HG02763 (cell line): ENCODE measurements around the gene HAGHL.
"Not testable (repeated sequence)": the region's sequence is repeated elsewhere in the genome, so short reads cannot be mapped to it uniquely, and the experiment has no call there.

Experiments used
- ATAC-seq: cut with Tn5 transposase; IDR thresholded peaks from one replicate; pipeline ENCODE4 v1.9.1; 2021; ENCODE audit warnings: mild to moderate bottlenecking, moderate library complexity; ENCODE audit not compliant: unreplicated experiment

Gene HAGHL

GRCh38 chr16:706189-707061, 20.5 kb upstream of the HAGHL start:
- ATAC-seq, result no peak

DNA sequence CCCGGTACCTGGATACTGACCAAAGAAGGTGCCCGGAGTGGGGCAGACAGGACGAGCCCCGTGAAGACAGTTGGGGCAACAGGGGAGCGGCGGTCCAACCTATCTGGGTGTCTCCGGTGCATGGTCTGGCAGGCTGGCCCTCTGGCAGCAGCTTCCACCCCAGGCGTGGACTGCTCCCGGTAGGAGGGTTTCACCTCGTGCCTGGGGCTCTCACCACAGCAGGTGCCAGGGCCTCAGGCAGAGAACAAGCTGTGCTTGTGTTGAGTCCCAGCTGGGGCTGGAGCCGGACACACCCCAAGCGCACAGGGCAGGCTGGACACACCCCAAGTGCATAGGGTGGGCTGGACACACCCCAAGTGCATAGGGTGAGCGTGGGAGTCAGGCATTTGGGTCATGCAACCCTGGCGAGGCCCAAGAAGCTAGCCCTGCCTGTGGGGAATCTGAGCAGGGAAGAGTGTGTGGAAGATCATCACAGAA, 19.8 kb upstream of the HAGHL start:
- ATAC-seq, result no peak

GRCh38 chr16:708019-708418, 18.9 kb upstream of the HAGHL start:
- ATAC-seq, result no peak

- ATAC-seq, result no peak
Measured at GRCh38 chr16:708959-709358, 17.9 kb upstream of the HAGHL start.

- no peak for ATAC-seq
Measured at GRCh38 chr16:709566-710499, 17.1 kb upstream of the HAGHL start.

- no peak for ATAC-seq
Measured at GRCh38 chr16:710500-711075, 16.3 kb upstream of the HAGHL start.

DNA sequence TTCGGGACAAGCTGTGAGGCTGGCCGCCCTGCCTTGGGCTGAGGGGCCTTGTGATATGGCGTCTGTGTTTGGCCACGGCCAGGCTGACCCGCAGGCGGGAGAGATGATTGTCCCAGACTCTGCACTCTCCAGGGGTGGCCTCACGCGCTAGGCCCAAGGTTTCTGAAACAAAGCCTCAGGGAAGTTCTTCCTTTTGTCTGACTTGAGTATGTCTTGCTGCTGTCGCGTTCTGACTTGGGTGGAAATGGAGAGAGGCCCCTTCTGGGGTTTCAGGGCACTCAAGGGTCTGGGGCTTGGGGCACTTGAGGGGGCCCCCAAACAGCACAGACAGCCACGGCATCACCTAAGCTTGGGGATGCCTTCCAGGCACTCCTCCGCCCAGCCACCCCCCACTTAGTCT, 15.8 kb upstream of the HAGHL start:
- no peak for ATAC-seq

- no peak for ATAC-seq
Measured at GRCh38 chr16:711548-712320, 15.2 kb upstream of the HAGHL start.

- not testable (repeated sequence) for ATAC-seq
Measured at GRCh38 chr16:712740-713250, 14.1 kb upstream of the HAGHL start.

- ATAC-seq, result no peak
Measured at GRCh38 chr16:714079-714478, 12.8 kb upstream of the HAGHL start.

DNA sequence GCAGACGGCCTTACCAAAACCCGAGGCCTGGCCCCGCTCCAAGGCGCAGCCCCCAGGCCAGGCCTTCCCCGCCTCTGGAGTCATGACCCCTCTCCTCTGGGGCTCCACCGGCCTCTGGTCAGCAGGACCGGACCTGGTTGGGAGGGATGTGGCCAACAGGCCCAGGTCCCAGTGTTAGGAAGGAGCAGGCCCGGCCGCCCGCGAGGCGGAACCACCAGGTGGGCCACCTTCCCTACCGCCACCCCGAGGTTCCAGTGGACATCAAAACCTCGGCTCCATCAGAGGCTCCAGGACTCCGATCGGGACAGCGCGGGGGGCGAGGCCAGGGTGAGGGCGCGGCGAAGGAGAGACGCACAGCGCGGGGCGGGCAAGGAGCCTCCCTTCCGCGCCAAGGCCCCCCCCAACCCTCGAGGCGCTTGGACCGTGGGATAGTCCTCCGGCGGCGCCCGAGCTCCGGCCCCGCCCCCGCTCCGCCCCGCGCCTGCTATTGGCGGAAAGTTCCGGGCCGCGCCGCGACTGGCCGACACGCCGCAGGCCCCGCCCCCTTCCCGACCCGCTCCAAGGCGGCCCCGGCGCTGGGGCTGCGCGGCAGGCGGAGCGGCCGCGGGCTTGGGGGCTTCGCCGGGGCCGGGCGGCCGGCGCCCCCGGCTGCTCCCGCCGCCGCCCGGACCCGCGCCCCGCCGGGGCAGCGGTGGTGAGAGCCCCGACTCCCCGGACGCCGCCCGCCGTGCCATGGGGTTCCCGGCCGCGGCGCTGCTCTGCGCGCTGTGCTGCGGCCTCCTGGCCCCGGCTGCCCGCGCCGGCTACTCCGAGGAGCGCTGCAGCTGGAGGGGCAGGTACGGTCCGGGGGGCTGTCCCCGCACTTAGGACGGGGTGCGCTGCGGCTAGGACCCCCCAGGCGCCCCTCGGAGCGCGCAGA, 12.1 kb upstream of the HAGHL start, which contains the start of gene METRN:
Gene METRN, plus strand, starts transcription at position 561 of the 919 bp plus-strand sequence. Its CDS starts 172 bp downstream, at position 733.
- peak; percentile 68 for ATAC-seq

DNA sequence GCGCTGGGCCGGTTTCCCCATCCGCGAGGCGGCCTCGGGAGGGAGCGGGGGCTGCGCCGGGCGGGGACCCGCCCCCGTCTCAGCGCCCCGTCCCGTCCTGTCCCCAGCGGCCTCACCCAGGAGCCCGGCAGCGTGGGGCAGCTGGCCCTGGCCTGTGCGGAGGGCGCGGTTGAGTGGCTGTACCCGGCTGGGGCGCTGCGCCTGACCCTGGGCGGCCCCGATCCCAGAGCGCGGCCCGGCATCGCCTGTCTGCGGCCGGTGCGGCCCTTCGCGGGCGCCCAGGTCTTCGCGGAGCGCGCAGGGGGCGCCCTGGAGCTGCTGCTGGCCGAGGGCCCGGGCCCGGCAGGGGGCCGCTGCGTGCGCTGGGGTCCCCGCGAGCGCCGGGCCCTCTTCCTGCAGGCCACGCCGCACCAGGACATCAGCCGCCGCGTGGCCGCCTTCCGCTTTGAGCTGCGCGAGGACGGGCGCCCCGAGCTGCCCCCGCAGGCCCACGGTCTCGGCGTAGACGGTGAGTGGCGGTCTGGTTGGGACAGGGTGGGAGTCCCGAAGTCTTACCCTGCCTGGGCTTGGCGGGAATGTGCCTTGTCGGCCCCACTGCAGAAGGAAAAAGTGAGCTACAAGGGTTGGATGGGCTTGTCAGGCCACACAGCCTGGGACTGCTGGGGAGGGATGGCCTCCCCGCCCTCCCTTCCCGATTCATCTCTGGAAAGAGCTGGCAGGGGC, 11.3 kb upstream of the HAGHL start:
- ATAC-seq, result peak; percentile 11

GRCh38 chr16:716200-716568, 10.7 kb upstream of the HAGHL start:
- ATAC-seq, result no peak

- no peak for ATAC-seq
Measured at GRCh38 chr16:716768-717325, 10.1 kb upstream of the HAGHL start.

- ATAC-seq, result no peak
Measured at GRCh38 chr16:717450-718245, 9.3 kb upstream of the HAGHL start.

DNA sequence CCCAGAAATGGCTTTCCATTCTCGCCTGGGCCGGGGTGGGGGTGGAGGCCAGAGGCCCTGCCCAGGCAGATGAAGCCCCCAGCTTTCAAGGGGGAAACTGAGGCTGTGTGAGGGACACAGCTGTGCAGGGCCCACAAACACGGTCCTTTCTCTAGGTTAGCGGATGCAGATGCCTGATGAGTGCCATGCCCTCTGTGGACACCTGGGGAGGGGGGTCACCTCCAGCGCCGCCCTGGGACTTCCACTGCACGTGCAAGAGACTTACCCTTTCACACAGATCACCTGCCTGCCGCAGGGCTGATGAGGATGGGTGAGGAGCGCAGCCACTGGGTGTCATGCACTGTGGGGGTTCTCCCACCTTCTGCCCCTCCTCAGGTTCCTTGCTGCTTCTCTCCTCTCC, 8.5 kb upstream of the HAGHL start:
- ATAC-seq, result no peak

- no peak for ATAC-seq
Measured at GRCh38 chr16:718922-719321, 8.0 kb upstream of the HAGHL start.
